Stimulated activated CD4-positive, alpha-beta T cell treated with anti-CD3 and anti-CD28 coated beads, TNF-alpha, amount 100 ng/mL, for 1 hour (primary cell): ENCODE measurements around the gene DZIP1L.
"Not testable (repeated sequence)": the region's sequence is repeated elsewhere in the genome, so short reads cannot be mapped to it uniquely, and the experiment has no call there.

ENCODE experiments used
- DNase-seq, 3 donors: peaks; one replicate each; pipeline ENCODE4 v3.0.0-alpha.2; 2020; ENCODE audit warnings: low read depth in 3 of 3, low spot score in 1 of 3

Gene DZIP1L

DNA sequence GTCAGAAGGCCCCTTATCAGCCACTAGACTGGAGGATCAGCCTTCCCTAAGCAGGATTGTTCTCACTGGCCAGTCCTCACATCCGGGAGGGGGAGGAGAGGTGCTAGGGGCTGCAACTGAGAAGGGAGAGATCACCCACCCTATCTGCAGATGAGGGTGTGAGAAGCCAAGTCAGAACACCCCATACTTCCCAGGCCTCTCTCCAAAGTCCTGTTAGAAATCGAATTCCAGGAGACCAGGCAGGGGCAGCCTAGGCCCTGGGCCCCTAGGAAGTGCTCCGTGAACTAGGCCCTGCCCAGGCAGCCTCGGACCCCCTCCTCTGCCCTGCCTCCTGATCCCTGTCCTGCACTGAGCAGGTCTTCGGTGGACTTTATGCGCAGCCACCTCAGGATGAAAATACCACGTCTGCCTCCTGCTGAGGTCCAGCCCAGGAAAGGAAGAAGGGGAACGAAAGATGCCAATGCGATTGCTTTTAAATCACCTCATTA is 933 bp downstream of the DZIP1L start:
- DNase-seq, result no peak

DNA sequence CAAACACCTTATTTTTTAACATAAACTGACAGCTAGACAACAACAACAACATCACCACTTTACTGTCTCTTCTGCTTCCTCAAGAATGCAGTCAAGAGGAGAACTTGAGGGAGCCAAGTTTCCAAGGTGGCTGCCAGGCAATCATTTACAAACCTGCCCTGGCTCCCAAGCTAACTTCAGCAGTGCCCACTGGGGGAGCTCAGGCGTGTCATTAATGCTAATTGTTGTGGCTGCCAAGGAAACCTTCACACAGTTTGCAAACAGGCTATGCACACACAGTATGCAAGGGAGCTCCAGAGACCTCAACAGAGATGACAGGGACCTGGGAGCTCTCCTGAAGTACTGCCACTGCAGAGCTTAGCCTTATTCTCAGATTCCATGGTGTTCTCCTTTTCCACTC is 2.1 kb downstream of the DZIP1L start:
- no peak for DNase-seq

DNA sequence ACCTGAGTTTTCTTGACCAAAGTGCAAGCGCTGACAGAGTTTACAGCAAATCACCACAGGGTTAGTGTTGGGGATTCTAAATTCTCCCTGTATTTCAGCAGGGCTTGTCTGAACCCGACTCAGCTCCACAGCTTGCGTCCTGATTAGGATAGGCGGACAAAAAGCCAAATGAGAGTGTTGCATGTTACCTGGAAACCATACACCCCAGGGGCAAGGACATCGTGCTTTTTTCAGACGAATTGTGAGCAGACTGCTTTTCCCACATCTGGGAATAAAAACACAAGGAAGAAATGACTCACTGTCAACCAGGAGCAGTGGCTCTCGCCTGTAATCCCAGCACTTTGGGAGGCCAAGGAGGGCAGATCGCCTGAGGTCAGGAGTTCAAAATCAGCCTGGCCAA is 3.0 kb downstream of the DZIP1L start:
- DNase-seq, result no peak

DNA sequence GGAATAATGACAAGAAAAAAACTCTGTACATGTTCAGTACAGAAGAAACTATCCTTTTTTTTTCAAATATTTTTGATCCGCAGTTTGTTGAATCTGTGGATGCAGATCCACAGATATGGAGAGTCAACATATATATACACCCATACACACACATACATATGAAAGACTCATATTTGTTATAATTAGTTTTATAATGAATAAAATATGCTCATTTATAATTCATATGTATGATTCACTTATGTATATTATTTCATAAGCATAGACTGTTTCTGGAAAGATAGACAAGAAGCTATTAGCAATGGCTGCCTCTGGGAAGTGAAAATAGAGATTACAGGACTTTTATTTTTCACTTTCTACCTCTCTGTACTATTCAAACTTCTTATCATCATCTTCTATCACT is 9.8 kb downstream of the DZIP1L start:
- DNase-seq, result no peak

DNA sequence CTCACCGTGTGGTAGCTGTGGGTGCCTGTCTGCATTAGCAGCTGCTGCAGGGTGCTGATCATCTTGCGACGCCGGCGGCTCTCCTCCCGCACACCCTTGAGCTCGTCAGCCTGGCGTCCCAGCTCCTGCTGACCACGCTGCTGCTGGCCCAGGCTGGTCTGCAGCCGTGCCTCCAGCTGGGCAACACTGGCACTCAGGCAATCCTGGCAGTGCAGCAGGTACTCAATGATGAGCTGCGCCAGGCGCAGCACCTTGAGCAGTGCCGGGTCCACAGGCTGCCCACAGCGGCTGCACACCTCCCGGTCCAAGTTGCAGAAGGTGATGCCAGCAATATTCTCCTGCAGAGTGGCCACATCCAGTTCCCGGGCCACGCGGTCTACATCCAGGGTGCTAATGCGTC is 11.9 kb downstream of the DZIP1L start:
- DNase-seq, result no peak

DNA sequence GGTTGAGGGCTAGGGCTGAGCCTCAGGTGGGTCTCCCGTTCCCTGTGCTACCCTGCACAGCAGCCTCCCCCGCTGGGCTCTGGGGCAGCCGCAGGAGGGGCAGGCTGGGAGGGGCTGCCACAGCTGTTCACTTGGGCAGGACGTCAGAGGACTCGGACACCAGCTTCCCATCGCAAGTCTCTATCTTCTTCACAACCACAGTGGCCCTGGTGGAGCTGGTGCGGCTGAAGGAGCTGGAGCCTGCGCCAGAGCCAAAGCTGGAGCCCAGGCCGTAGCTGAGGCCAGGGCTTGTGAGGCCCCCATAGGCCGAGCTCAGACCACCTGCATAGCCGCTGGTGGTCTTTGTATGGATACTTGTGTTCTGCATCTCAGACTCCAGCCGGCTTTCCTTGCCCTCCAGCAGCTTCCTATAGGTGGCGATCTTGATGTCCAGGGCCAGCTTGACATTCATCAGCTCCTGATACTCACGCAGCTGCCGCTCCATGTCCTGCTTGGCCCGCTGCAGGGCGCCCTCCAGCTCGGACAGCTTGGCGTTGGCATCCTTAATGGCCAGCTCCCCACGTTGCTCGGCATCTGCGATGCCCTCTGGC is 14.0 kb downstream of the DZIP1L start:
- not testable (repeated sequence) for DNase-seq

DNA sequence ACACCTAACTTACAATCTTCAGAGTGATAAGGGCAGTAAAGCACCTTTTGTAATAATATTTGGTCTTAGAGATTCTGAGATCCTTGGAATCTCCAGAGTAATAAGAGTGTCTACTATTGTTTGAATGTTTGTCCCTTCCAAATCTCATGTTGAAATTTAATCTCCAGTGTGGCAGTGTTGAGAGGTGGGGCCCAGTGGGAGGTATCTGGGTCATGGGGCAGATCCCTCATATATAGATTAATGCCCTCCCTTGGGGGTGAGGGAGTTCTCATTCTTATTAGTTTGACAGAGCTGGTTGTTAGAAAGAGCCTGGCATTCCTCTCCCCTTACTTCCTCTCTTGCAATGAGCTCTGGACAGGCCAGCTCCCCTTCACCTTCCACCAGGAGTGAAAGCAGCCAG is 16.0 kb downstream of the DZIP1L start:
- DNase-seq, result no peak

DNA sequence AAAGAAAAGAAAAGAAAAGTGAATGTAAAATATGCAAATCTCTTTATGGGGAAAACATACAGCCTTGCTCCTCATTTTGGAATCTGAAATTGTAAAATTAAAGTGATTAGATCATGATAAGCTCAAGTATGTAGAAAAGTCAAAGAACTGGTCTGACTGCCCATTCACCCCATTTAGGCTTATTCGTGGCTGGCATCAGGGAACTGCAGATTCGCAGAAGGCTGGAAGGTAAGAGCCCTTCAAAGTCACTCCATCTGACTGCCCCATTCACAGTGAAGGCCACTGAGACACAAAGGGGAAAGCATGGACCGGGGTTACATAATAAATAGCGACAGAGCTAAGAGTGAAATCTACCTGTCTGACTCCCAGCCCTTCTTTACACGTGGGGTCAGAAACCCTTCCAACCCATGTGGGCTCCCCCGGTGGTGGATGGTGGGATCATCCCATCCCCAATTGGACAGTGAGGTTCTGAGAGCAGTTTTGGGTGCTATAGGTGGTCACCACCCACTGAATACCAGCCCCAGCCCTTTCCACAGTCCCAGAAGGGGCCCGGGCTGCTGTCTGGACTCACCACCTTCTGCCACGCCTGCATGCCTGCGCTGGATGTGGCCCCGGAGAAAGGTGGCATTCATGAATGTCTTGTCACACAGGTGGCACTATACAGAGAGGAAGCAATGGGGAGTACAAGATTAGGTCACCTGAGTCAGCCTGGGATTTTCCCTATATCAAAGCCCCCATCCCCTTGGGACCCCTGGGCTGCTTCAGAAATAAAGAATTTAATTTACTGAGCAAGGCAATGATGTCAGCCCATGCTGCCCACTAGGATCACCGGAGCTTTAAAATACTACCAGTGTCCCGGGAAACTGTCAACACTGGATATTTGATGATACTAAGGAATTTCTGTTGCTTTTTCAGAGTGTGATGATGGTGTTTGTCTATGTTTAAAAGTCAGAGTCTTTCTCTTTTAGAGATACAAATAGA is 17.9 kb downstream of the DZIP1L start:
- DNase-seq, result no peak

DNA sequence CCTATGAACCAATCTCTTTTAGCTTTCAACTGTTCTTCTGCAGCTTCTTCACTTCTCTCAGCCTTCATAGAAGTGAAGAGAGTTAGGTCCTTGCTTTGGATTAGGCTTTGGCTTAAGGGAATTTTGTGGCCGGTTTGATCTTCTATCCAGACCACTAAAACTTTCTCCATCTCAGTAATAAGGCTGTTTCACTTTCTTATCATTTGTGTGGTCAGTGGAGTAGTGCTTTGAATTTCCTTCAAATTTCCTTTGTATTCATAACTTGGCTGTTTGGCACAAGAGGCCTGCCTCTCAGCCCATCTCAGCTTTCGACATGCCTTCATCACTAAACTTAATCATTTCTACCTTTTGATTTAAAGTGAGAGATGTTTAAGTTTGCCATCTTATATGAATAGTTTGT is 21.7 kb downstream of the DZIP1L start:
- no peak for DNase-seq

DNA sequence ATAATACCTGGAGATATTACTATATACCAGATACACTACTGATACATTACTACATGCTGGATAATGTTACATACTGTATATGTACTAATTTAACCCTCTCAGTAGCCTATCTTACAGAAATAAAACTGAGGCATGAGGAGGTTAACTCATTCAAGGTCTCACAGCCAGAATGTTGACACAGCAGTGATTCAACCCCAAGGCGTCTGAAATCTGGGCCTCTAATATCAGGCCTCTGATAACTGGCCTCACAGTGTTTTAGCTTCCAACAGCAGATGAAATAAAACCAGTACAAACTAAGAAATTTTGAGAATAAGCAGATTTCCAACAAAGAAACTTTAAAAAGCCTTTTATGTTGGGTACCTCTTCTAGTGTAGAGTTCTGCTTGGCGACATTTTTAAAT is 23.4 kb downstream of the DZIP1L start:
- DNase-seq, result no peak

DNA sequence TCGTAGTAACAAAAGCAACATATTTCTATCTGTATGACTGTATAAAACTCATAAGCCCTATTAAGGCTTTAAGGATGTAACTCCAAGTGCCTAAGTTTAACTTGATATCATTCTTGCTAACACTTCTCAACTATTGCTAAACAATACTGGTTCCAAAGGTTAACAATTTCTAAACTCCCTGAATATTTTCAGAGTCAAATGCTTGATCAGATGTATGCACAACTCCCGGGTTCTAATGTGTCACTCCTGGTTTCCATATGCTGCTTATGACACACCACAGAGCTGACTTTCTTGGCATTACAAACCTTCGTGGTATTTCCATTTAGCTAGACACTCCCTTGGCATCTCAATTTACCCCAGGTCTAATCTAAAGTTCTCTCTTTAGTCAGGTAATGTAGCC is 26.3 kb downstream of the DZIP1L start:
- DNase-seq, result no peak

DNA sequence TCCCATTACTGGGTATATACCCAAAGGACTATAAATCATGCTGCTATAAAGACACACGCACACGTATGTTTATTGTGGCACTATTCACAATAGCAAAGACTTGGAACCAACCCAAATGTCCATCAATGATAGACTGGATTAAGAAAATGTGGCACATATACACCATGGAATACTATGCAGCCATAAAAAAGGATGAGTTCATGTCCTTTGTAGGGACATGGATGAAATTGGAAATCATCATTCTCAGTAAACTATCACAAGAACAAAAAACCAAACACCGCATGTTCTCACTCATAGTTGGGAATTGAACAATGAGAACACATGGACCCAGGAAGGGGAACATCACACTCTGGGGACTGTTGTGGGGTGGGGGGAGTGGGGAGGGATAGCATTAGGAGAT is 29.7 kb downstream of the DZIP1L start:
- not testable (repeated sequence) for DNase-seq

DNA sequence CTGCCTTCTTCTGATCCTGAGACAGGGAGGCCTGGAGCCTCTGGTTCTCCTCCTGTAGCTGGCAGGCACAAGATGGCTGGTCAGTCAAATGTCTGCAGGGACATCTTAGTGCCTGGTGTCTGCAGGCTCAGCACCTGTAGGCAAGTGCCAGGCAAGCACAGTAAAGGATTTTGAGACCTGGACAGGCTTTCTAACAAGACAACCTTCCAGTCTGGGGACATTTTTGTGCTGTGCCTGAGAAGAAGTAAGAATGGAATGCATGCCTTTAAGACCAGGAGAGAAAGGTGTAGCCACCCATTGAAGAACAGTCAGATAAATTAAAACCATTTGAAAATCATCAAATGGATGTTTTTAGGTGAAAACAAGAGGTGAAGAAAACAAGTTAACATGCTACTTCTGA is 31.2 kb downstream of the DZIP1L start:
- DNase-seq, result no peak

DNA sequence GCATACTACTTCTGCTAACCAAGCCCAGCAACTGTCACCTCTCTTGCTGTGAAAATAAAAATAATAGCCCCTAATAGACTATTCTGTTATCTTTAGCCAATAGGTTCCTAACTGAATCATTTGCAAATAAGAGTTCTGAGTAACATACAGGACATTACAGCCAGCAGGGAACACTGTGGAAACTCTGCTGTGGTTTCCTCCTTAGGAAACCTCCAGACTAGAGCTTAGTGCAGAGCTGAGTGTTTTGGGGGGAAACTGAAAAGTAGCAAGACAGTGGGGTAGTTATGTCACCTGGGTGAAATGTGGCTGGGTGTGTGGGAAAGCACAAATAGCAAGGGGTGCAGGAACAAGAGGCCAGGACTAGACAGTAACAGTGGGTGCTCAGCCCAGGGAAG is 32.4 kb downstream of the DZIP1L start:
- no peak for DNase-seq

DNA sequence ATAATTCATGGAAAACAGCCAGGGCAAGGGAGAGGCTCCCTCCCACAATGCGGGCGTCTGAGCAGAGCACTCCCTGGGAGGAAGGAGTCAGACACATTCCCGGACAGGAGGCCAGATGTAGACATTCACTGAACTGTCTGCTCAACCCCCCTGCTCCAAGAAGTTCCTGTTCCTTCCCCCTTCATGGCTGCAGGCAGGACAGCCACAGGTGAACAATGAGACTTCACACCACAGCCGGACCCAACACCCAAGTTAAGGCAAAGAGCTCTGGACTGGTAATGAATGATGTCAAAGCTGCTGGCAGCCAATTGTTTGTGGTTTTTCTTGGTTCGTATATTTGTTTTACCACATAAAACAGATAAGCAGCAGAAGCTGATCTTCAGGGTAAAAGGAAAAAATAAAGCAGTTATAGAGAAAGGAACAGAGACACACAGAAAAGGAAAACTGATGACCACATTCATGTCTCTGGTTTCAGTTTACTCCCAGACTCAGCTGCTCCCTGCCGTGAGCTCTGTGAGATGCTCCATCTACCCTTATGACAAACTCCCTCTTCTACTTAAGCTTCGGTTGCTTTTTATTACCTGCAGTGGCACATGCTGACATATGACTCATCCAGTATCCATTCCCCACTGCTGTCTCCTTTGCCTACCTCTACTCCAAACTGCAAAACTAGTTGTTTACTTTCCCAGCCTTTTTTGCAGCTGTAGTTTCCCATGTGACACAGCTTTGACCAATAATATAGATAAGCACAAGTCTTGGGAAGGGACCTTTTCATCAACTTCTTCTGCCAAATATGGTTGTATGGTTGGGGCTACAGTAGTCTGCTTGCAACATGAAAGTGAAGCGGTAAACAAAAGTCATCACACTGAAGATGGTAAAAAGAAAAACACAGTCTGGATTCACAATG is 33.1 kb downstream of the DZIP1L start:
- no peak for DNase-seq

DNA sequence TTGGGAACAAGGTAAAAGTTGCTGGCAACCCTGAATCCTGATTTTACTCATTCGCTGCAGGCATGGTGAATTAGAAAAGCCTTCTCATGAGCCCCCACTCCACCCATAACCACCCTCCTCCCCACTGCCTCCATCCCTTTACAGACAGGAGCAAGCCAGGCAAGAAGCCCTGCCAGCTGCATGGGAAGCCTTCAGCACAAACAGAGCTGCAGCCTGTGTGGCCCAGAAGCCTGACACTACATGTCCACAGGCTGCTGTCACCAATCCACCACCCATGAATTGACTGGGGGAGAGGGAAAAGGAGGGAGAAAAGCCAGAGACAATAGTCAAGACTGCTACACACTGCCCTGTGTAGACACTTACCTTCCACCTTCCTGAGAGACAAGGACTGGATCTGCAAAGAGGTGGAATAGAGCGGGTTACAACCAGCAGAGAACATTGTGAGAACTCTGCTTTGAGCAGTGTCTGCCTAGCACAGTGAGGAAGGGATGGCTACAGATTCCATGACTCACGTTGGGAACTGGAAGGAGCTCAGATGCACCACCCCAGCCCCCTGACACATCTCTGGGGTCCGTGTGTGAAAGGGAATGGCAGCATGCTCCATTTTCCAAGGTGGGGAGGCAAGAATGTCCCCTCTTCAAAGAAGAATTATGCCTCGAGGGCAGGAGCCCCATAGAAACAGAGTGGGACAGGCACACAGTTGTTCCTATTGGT is 33.9 kb downstream of the DZIP1L start:
- DNase-seq, result no peak

DNA sequence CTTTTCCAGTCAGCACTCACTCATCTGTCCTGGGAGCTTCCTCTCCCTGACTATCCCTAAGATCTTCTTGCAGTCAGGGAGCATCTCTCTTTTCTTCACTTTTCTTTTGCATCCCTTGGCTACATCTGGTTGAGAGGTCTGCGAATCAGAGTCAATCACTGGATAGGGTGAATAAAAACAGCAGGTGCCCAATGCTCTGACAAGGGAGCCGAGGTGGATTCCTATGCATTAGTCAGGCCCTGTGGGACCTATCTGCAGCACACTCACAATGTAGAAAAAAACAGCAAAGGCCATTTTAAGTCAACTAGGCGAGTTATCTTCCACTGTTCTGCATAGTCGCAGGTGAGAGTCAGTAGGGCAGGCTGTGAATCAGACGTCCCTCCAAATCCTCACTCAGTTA is 35.5 kb downstream of the DZIP1L start:
- no peak for DNase-seq

DNA sequence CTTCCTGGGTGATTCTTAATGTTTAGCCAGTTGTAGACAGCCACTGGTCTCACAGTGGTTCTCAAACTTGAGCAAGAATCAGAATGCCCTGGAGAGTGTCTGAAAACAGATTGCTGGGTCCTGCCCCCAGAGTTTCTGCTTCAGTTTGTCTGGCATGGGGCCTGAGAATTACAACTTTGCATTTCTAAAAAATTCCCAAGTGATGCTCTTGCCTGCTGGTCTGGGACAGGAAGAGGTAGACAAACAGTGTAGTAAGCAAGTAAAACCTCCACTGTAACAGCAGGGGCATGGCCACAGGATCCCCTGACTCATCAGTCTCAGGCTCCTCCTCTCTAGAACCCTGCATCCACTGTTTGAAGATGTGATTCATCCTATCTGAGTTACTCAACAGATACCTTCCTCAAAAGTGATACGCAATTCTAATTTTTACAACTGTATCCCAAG is 36.5 kb downstream of the DZIP1L start:
- DNase-seq, result no peak

DNA sequence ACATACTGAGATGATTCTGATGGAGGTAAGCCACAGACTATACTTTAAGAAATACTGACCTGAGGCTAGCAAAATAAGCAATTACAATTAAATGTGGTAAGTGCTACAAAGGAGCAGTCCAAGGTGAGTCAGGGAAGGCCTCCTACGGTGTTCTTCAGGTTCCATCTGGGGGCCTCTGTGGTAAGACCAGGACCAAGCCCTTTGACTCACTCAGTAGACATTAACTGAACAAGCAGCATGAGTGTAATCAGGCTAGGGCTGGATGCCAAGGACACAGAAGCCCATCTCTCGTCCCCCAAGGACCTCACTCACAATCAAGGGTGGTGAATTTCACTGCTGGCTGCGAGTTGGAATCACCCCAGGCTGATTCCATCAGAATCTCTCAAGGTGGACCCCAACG is 37.3 kb downstream of the DZIP1L start:
- no peak for DNase-seq

DNA sequence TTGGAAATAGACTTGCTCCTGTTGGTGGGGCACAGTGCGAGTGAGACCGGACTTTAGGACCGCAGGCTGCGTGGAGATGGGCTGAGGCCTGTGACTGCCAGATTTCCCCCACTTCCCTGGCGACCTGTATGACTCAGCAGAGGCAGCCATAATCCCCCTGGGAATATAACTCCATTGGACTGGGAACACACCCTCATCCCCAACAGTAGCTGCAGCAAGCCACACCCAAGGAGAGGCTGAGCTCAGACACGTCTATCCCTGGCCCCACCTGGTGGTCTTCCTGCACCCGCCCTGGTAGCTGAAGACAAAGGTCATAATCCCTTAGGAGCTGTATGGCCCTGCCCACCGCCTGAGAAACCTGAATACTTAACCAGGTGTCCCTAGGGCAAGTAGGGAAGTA is 42.6 kb downstream of the DZIP1L start:
- no peak for DNase-seq

DNA sequence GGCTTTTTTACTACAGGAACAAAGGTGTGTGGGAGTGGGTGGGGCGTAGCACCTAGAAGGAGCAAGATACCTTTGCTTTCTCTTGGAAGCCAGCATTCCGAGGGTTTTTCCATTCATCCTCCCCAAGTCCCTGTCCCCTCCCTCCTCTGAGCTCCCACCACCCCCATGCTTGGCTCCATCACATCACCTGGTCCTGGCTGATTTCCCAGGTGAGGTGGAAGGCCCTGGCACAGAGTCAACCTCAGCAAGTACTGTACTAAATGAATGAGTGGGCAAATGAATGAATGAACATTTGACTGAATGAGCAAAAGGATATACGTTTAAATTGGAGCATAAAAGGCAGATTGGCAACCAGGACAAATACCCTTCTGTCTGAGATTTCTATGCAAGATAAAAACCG is 45.4 kb downstream of the DZIP1L start:
- no peak for DNase-seq
